Activated naive CD8-positive, alpha-beta T cell treated with anti-CD3 and anti-CD28 coated beads, Interleukin-2, amount 10 ng/mL, durations not matched to agents 7 days and 5 days (primary cell): Measurements from ENCODE around the gene TSHB. TPM values are rescaled to one million over a fixed set of nuclear protein-coding genes. Genes with fewer than 3 reads are reported as not detected.
"Not testable (repeated sequence)": the region's sequence is repeated elsewhere in the genome, so short reads cannot be mapped to it uniquely, and the experiment has no call there.

Experiments used
- ATAC-seq: fragments of 150-1000 bp; cut with Tn5 transposase; one replicate; pipeline ENCODE4 v1.10.0; 2021; ENCODE audit warnings: low read depth, moderate library complexity
- POLR2A ChIA-PET: fragments of 350-600 bp; sonication (Branson Sonifier 250); formaldehyde crosslinking; loops from one replicate; lab custom pipeline; 2021; ENCODE audit warnings: antibody characterized with exemption; lab: Charles Lee
- DNase-seq: peaks from one replicate; pipeline ENCODE4 v3.0.0; 2021
- H3K27ac Mint-ChIP-seq: one replicate; pipeline ENCODE4 v1.8.0; 2022; ENCODE audit warnings: mild to moderate bottlenecking, mixed read lengths
- H3K27me3 Mint-ChIP-seq: one replicate; pipeline ENCODE4 v1.8.0; 2022; ENCODE audit warnings: mild to moderate bottlenecking, moderate library complexity, mixed read lengths
- H3K36me3 Mint-ChIP-seq: one replicate; pipeline ENCODE4 v1.8.0; 2021; ENCODE audit warnings: mild to moderate bottlenecking, mixed read lengths
- H3K4me1 Mint-ChIP-seq: one replicate; pipeline ENCODE4 v1.8.0; 2021; ENCODE audit warnings: mixed read lengths
- H3K4me3 Mint-ChIP-seq: one replicate; pipeline ENCODE4 v1.8.0; 2022; ENCODE audit warnings: mild to moderate bottlenecking, moderate library complexity, mixed read lengths
- H3K9me3 Mint-ChIP-seq: one replicate; pipeline ENCODE4 v1.8.0; 2021; ENCODE audit warnings: mixed read lengths
- total RNA-seq, 2 experiments: library from RNA; stranded (reverse); gene quantifications; one replicate each; pipeline ENCODE4 v1.2.3, GENCODE V29; 2021

TSHB gene
- total RNA-seq: not detected

DNA sequence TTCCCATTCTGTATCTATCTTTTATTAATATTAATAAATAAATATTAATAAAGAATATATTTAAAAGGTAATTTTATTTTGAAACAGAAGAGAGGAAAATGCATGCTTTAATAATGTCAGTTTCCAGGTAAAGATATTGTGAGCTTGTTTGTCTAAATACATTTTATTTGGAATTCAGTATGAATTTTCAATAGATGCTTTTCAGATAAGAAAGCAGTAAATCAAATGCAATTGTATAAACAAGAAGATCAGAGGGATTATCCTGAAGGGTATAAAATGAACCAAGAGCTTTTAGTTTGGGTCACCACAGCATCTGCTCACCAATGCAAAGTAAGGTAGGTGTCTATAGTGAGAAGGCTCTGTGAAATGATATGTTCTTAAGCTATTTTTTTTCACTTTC, at the start of gene TSHB:
TSS of gene TSHB (plus strand) at position 301 of the 400 bp plus-strand sequence. CDS start 3,537 bp downstream, outside the sequence.
- Mint-ChIP-seq H3K27me3 (peaks cover 4% of the 10 kb centered on the region), H3K4me3 (no peak within 1 kb of the TSS), H3K9me3 (no peaks in the 10 kb centered on the region), H3K36me3 (no peaks in the 10 kb centered on the region), H3K4me1 (no peaks in the 10 kb centered on the region), H3K27ac (no peak within 1 kb of the TSS)
- no peak for DNase-seq
- POLR2A ChIA-PET: no interaction called here
- no peak for ATAC-seq

DNA sequence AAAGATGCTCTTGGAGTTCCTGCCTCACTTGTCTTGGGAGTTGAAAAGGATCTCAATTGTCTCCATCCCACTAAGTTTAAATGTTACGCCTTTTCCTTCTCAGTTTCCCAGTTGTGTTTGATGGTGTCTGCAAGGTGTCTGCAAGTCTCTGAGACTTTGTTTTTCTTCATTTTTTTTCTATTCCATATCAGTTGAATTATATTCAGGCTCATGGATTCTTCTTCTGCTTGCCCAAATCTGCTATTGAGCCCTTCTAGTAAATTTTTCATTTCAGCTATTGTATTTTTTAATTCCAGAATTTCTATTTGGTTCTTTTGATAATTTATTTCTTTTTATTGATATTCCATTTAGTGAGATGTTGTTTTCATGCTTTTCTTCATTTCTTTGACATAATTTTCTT, 47.4 kb upstream of the TSHB start:
- DNase-seq (no peak), ATAC-seq (no peak)
- no peaks in the 10 kb centered on the region for H3K36me3 Mint-ChIP-seq
- POLR2A ChIA-PET: no interaction called here
- no peak overlapping the region for H3K4me3 Mint-ChIP-seq
- H3K9me3 Mint-ChIP-seq: peaks cover 13% of the 10 kb centered on the region
- H3K4me1 Mint-ChIP-seq: no peaks in the 10 kb centered on the region
- H3K27ac Mint-ChIP-seq: no peak overlapping the region
- H3K27me3 Mint-ChIP-seq: peaks cover 9% of the 10 kb centered on the region

DNA sequence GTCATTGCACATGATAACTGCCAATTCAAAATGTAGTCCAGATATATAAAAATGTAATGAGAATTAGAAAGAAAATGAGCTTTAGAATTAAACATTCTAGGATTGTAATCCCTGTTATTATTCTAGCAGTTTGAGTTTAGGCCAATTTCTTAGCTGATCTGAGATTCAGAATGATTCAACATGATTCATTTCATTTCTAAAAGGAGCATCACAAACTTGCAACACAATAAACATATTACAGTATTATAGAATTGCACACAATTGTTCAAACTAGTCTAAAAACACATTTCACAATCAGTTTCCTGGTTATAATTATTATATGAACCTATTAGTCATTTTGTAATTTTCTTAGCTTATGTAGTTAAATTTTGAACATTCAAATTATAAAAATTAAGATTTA, 43.3 kb upstream of the TSHB start:
- peaks cover 22% of the 10 kb centered on the region for H3K9me3 Mint-ChIP-seq
- DNase-seq (no peak), ATAC-seq (no peak)
- peaks cover 5% of the 10 kb centered on the region for H3K27me3 Mint-ChIP-seq
- no peaks in the 10 kb centered on the region for H3K4me1 Mint-ChIP-seq
- POLR2A ChIA-PET: no interaction called here
- no peak overlapping the region for H3K27ac Mint-ChIP-seq
- no peaks in the 10 kb centered on the region for H3K36me3 Mint-ChIP-seq
- H3K4me3 Mint-ChIP-seq: no peak overlapping the region

DNA sequence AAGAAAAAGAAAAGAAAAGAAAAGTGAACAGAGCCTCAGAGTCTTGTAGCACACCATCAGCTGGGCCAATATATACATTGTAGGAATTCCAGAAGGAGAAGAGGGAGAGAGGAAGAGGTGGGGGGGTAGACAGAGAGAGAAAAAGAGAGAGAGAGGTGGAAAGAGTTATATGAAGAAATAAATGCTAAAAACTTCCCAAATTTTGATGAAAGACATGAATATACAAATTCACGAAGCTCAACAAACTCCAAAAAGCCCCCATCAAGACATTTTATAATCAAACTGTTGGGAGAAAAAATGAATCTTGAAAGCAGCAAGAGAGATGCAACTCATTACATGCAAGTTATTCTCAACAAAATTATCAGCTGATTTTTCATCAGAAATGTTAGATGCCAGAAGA, 41.5 kb upstream of the TSHB start:
- no peak for DNase-seq
- H3K27me3 Mint-ChIP-seq: peaks cover 5% of the 10 kb centered on the region
- peaks cover 12% of the 10 kb centered on the region for H3K9me3 Mint-ChIP-seq
- no peak for ATAC-seq
- POLR2A ChIA-PET: no interaction called here
- no peaks in the 10 kb centered on the region for H3K4me1 Mint-ChIP-seq
- H3K27ac Mint-ChIP-seq: no peak overlapping the region
- H3K4me3 Mint-ChIP-seq: no peak overlapping the region
- H3K36me3 Mint-ChIP-seq: no peaks in the 10 kb centered on the region

DNA sequence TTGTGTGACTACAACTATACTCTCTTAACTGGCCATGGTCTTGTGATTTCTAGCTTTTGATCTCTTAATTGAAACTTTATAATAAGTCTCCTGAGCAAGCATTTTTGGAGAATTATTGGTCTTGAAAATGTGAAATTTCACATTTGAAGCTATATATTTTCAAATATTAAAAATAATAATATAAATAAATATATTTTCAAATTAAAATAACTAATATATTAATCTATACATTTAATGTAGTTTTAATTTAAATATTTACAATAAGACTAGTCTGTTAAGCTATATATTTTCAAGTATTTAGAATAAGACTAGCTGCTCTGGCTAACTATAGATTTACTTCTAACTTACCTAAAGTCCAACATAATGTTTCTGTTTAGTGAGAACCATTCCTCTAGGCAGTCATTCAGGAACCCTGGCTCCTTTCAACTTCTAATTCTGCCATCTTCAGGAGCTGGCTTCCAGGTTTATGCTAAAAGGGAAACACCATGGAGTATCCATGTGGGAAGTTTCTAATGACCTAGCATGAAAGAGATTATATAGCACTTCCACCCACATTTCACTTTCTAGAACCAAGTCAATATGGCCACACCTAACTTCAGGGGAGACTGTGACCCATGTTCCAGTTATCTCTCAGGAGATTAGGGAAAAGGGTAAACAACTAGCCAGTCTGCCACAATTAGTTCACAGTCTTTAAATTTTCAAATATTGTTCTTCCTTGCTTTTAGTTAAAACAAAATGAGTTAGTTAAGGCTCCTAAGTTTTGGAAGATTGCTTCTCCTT, 31.9 kb upstream of the TSHB start:
- Mint-ChIP-seq H3K4me1 (no peaks in the 10 kb centered on the region), H3K27ac (no peak overlapping the region), H3K9me3 (peaks cover 2% of the 10 kb centered on the region), H3K4me3 (no peak overlapping the region), H3K36me3 (no peaks in the 10 kb centered on the region), H3K27me3 (peaks cover 10% of the 10 kb centered on the region)
- POLR2A ChIA-PET: no interaction called here
- ATAC-seq (no peak), DNase-seq (no peak)

DNA sequence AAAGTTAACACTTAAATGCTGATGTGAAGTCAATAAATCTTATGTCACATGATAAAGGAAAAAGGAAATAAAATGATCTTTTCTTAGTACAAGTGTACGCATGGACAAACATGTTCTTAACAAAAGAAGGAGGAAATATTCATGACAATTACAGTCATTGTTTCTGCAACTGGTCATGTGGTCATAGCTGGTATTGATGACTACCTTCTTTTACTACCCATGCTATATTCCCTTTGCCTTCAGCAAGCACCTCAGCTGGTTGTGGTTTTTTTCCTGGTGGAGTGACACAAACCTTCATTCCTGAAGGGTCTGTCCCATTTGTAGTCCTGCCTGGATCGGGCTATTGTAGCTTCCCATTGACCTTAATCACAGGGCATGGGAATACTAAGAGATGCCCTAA, 23.4 kb upstream of the TSHB start:
- H3K27ac Mint-ChIP-seq: no peak overlapping the region
- DNase-seq (no peak), ATAC-seq (no peak)
- peaks cover 2% of the 10 kb centered on the region for H3K9me3 Mint-ChIP-seq
- H3K4me3 Mint-ChIP-seq: no peak overlapping the region
- H3K4me1 Mint-ChIP-seq: no peaks in the 10 kb centered on the region
- peaks cover 3% of the 10 kb centered on the region for H3K27me3 Mint-ChIP-seq
- POLR2A ChIA-PET: no interaction called here
- H3K36me3 Mint-ChIP-seq: no peaks in the 10 kb centered on the region

DNA sequence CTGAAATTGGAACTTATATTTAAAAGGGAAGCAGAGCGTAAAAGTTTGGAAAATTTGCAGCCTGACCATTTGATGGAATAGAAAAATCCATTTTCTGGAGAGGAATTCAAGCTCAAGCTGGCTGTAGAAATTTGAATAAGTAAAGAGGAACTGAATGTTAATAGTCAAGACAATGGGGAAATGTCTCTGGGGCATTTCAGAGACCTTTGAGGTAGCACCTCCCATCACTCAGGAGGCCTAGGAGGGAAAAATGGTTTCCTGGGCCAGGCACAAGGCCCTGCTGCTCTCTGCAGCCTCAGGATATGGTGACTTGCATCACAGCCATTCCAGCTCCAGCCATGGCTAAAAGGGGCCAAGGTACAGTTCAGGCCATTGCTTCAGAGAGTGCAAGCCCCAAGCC, 17.6 kb upstream of the TSHB start:
- no peak overlapping the region for H3K27ac Mint-ChIP-seq
- POLR2A ChIA-PET: no interaction called here
- DNase-seq (no peak), ATAC-seq (no peak)
- H3K4me1 Mint-ChIP-seq: no peaks in the 10 kb centered on the region
- no peaks in the 10 kb centered on the region for H3K27me3 Mint-ChIP-seq
- no peaks in the 10 kb centered on the region for H3K9me3 Mint-ChIP-seq
- H3K4me3 Mint-ChIP-seq: no peak overlapping the region
- H3K36me3 Mint-ChIP-seq: no peaks in the 10 kb centered on the region

DNA sequence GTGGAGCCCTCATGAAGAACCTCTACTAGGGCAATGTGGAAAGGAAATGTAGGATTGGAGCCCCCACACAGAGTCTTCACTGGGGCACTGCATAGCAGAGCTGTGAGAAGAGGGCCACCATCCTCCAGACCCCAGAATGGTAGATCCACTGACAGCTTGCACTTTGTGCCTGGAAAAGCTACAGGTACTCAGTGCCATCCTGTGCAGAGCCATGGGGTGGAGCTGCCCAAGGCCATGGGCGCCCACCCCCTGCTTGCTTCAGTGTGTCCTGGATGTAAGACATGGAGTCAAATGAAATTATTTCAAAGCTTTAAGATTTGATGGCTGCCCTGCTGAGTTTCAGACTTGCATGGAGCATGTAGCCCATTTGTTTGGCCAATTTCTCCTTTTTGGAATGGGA, 17.2 kb upstream of the TSHB start:
- POLR2A ChIA-PET: no interaction called here
- Mint-ChIP-seq H3K27ac (no peak overlapping the region), H3K9me3 (no peaks in the 10 kb centered on the region), H3K4me3 (no peak overlapping the region), H3K27me3 (no peaks in the 10 kb centered on the region), H3K4me1 (no peaks in the 10 kb centered on the region), H3K36me3 (no peaks in the 10 kb centered on the region)
- ATAC-seq (no peak), DNase-seq (no peak)

DNA sequence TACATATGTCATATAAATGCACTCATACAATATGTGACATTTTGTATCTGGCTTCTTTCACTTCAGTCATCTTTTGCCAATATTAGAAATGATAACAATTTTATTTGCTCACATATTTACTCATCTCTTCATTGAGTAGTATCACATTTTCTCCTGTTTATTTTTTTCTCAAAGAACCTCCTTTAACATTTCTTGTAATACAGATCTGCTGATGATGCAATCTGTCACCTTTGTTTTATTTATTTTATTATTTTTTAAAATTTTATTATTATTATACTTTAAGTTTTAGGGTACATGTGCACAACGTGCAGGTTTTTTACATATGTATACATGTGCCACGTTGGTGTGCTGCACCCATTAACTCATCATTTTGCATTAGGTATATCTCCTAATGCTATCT, 15.8 kb upstream of the TSHB start:
- ATAC-seq (no peak), DNase-seq (no peak)
- POLR2A ChIA-PET: no interaction called here
- H3K4me3 Mint-ChIP-seq: no peak overlapping the region
- H3K4me1 Mint-ChIP-seq: no peaks in the 10 kb centered on the region
- no peaks in the 10 kb centered on the region for H3K27me3 Mint-ChIP-seq
- H3K36me3 Mint-ChIP-seq: no peaks in the 10 kb centered on the region
- no peaks in the 10 kb centered on the region for H3K9me3 Mint-ChIP-seq
- no peak overlapping the region for H3K27ac Mint-ChIP-seq

DNA sequence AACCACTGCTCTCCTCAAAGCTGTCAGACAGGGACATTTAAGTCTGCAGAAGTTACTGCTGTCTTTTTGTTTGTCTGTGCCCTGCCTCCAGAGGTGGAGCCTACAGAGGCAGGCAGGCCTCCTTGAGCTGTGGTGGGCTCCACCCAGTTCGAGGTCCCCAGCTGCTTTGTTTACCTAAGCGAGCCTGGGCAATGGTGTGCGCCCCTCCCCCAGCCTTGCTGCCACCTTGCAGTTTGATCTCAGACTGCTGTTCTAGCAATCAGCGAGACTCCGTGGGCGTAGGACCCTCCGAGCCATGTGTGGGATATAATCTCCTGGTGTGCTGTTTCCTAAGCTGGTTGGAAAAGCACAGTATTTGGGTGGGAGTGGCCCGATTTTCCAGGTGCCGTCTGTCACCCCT, 10.1 kb upstream of the TSHB start:
- H3K4me1 Mint-ChIP-seq, H3K9me3 Mint-ChIP-seq, H3K27me3 Mint-ChIP-seq, H3K27ac Mint-ChIP-seq, POLR2A ChIA-PET, DNase-seq, H3K36me3 Mint-ChIP-seq, ATAC-seq, H3K4me3 Mint-ChIP-seq: not testable (repeated sequence)

DNA sequence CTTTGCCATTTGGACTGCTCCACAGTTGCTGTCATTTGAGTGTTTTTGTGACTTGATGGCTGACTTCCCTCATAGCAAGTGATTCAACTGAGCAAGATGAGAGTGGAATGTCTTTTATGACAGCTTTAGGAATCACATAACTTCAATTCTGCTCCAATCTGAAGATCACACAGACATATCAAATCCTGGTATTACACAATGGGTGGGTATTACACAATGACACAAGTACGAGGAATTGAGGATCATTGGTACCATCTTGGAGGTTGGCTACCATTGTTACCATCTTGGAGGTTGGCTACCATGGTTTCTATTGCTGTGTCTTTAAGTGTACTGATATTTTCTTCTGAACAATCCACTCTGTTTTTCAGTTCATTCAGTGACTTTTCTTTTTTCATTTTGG, 8.5 kb upstream of the TSHB start:
- no peak overlapping the region for H3K27ac Mint-ChIP-seq
- peaks cover 9% of the 10 kb centered on the region for H3K27me3 Mint-ChIP-seq
- H3K4me3 Mint-ChIP-seq: no peak overlapping the region
- no peaks in the 10 kb centered on the region for H3K36me3 Mint-ChIP-seq
- ATAC-seq (no peak), DNase-seq (no peak)
- POLR2A ChIA-PET: no interaction called here
- no peaks in the 10 kb centered on the region for H3K4me1 Mint-ChIP-seq
- H3K9me3 Mint-ChIP-seq: no peaks in the 10 kb centered on the region

DNA sequence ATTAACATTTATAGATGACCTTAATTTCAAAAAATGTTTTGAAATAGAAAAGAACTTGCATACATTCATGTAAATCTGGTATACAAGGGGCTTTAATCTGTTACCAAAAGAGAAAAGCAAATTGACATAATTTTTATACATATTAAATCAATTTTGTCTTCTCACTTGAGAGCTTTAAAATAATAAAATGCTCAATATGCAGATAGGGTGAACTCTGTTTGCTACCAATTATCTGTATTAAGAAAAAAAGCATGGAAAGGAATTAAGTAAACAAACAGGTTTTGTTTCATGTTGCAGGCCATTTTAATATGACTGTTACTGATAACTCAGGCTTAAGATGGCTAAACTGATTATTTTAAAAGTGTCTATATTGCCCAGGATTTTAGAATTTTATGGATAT, 6.0 kb upstream of the TSHB start:
- Mint-ChIP-seq H3K36me3 (no peaks in the 10 kb centered on the region), H3K27me3 (peaks cover 9% of the 10 kb centered on the region), H3K4me3 (no peak overlapping the region), H3K4me1 (no peaks in the 10 kb centered on the region), H3K9me3 (no peaks in the 10 kb centered on the region), H3K27ac (no peak overlapping the region)
- POLR2A ChIA-PET: no interaction called here
- DNase-seq (no peak), ATAC-seq (no peak)

DNA sequence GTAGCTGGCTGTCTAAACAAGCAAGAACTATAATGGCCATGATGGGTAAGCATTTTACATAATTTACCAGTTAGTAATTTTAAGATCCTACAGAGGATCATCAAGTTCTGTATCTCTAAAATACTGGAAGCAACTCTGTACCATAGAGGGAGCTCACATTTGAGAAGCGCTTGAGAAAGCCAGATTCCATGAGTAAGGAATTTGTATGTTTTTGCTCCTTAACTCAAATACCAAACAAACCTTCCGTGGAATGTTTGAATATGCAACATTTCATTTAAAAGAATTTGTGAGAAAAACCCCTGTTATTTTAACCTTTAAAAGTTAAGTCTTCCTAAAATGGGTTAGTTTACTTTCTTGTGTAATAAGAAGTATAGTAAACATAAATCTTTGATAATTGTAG, 2.0 kb downstream of the TSHB start:
- ATAC-seq (no peak), DNase-seq (no peak)
- H3K27me3 Mint-ChIP-seq: peaks cover 8% of the 10 kb centered on the region
- no peaks in the 10 kb centered on the region for H3K36me3 Mint-ChIP-seq
- no peaks in the 10 kb centered on the region for H3K9me3 Mint-ChIP-seq
- H3K27ac Mint-ChIP-seq: no peak overlapping the region
- no peak overlapping the region for H3K4me3 Mint-ChIP-seq
- no peaks in the 10 kb centered on the region for H3K4me1 Mint-ChIP-seq
- POLR2A ChIA-PET: no interaction called here

DNA sequence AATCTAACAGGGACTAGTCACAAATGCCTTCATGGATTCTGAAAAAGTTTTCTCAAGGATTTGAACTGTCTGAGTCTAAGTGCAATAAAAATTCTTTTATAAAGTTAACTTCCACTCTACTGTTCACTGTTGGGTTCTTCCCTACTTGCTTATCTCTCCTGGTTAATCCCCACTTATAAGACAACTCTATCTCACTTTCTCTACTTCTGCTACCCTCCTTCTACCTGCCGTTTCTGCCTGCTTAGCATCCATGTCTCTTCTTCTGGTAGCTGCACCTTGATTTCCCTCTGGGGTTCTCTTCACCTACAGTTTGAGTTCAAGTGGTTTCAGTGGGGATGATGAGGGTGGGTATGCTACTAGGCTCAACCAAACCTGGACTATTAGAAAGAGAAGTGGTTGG, 6.0 kb downstream of the TSHB start:
- DNase-seq (no peak), ATAC-seq (no peak)
- no peaks in the 10 kb centered on the region for H3K4me1 Mint-ChIP-seq
- H3K4me3 Mint-ChIP-seq: no peak overlapping the region
- H3K27ac Mint-ChIP-seq: no peak overlapping the region
- peaks cover 4% of the 10 kb centered on the region for H3K27me3 Mint-ChIP-seq
- H3K36me3 Mint-ChIP-seq: no peaks in the 10 kb centered on the region
- POLR2A ChIA-PET: no interaction called here
- H3K9me3 Mint-ChIP-seq: no peaks in the 10 kb centered on the region
